Thyroid gland (tissue), 4 donors: ENCODE data around the gene FRMD4A. TPM values are rescaled to one million over a fixed set of nuclear protein-coding genes. Genes with fewer than 3 reads are reported as not detected.

ENCODE experiments used
- DNase-seq, 2 donors: peaks; one replicate each; pipeline ENCODE4 v3.0.0-alpha.2; 2019
- H3K27ac ChIP-seq, 3 donors: fragments of 200-600 bp; sonication (generic); 1 replicate in 2 of 3; 2 replicates in 1 of 3; pipeline ENCODE4 v1.5.1; 2016 to 2019; ENCODE audit warnings: mild to moderate bottlenecking in 1 of 3, moderate library complexity in 1 of 3
- H3K27me3 ChIP-seq: fragments of 200-600 bp; sonication (generic); one replicate; pipeline ENCODE4 v1.5.1; 2019
- H3K36me3 ChIP-seq, 2 donors: fragments of 200-600 bp; sonication (generic); one replicate each; pipeline ENCODE4 v1.5.1; 2016 to 2019
- H3K4me1 ChIP-seq, 2 donors: fragments of 200-600 bp; sonication (generic); one replicate each; pipeline ENCODE4 v1.5.1; 2017 to 2019
- H3K4me3 ChIP-seq, 3 donors: fragments of 200-600 bp; sonication (generic); replicated peaks in 1 of 3; 1 replicate in 2 of 3; 2 replicates in 1 of 3; pipeline ENCODE4 v1.5.1; 2016; ENCODE audit warnings: mild to moderate bottlenecking in 1 of 3
- H3K9me3 ChIP-seq: fragments of 200-600 bp; sonication (generic); one replicate; pipeline ENCODE4 v1.5.1; 2017
- CTCF ChIP-seq, 6 experiments: fragments of 200-600 bp in 3 of 6; fragments of 450-650 bp in 3 of 6; sonication (generic) in 3 of 6; IDR thresholded peaks; one replicate each; pipeline ENCODE4 v1.5.1; 2016 to 2019; ENCODE audit warnings: antibody characterized with exemption in 6 of 6, mild to moderate bottlenecking in 2 of 6, inconsistent platforms in 1 of 6, moderate library complexity in 1 of 6
- POLR2A ChIP-seq, 2 donors: fragments of 450-650 bp; IDR thresholded peaks; one replicate each; pipeline ENCODE4 v1.6.1; 2017; ENCODE audit warnings: antibody characterized with exemption in 2 of 2, mild to moderate bottlenecking in 2 of 2, moderate library complexity in 1 of 2
- WGBS, 2 donors: methylation state at CpG; one replicate each; pipeline ENCODE4 v1.1.5; 2017; 5-methylcytosine and 5-hydroxymethylcytosine counted together
- intact Hi-C: fragments of 100-400 bp; cut with DNase I; formaldehyde crosslinking; loops from one replicate; pipeline ENCODE4 v1.15.1; 2023
- total RNA-seq, 4 donors: library from RNA; depleted of rRNA; stranded (reverse); fragments of >200 nt; gene quantifications; one replicate each; pipeline ENCODE4 v1.2.3, GENCODE V29; 2016

Gene FRMD4A
- total RNA-seq, 4 donors from 2014 or later: 10.6 to 18.6 (median 16.3) TPM

GRCh38 chr10:13920465-13920864 lies 410.3 kb downstream of the FRMD4A start:
- Histone ChIP-seq H3K4me3 (no peak overlapping the region), H3K36me3 (no peaks in the 10 kb centered on the region), H3K9me3 (no peaks in the 10 kb centered on the region), H3K4me1 (peaks cover 11 to 12% of the 10 kb centered on the region in 2 donors), H3K27me3 (no peaks in the 10 kb centered on the region), H3K27ac (peak overlapping the region in 1 of 3 donors; percentile 16)
- intact Hi-C loops: no loop called here
- DNase-seq: no peak
- 29 to 31% methylated on average over 3 of the region's 3 CpGs for WGBS, 2 donors
- TF ChIP-seq CTCF (IDR thresholded peaks at IDR 0.05) (no peak), POLR2A (IDR thresholded peaks at IDR 0.05) (no peak)

- TF ChIP-seq CTCF (IDR thresholded peaks at IDR 0.05) (no peak), POLR2A (IDR thresholded peaks at IDR 0.05) (no peak)
- H3K27ac ChIP-seq: peak overlapping the region in 1 of 3 donors; percentile 16
- H3K4me1 ChIP-seq: peaks cover 11 to 12% of the 10 kb centered on the region in 2 donors
- no peak for DNase-seq
- intact Hi-C loops: no loop called here
- 48 to 55% methylated on average over 1 of the region's 1 CpG for WGBS, 2 donors
- no peak overlapping the region for H3K4me3 ChIP-seq
- H3K36me3 ChIP-seq: no peaks in the 10 kb centered on the region
- no peaks in the 10 kb centered on the region for H3K27me3 ChIP-seq
- no peaks in the 10 kb centered on the region for H3K9me3 ChIP-seq
Observed at GRCh38 chr10:13920031-13920430, 410.7 kb downstream of the FRMD4A start.

- TF ChIP-seq POLR2A (IDR thresholded peaks at IDR 0.05) (no peak), CTCF (IDR thresholded peaks at IDR 0.05) (no peak)
- DNase-seq: no peak
- H3K9me3 ChIP-seq: no peaks in the 10 kb centered on the region
- no peaks in the 10 kb centered on the region for H3K36me3 ChIP-seq
- no peaks in the 10 kb centered on the region for H3K27me3 ChIP-seq
- H3K4me1 ChIP-seq: peaks cover 19 to 22% of the 10 kb centered on the region in 2 donors
- whole genome bisulfite sequencing, 2 donors: 89 to 100% methylated on average over 2 to 3 of the region's 3 CpGs
- H3K27ac ChIP-seq: no peak overlapping the region
- H3K4me3 ChIP-seq: no peak overlapping the region
- intact Hi-C loops: no loop called here
Observed at GRCh38 chr10:13917791-13918190, 412.9 kb downstream of the FRMD4A start.

GRCh38 chr10:13916384-13916947 lies 414.3 kb downstream of the FRMD4A start:
- Histone ChIP-seq H3K36me3 (no peaks in the 10 kb centered on the region), H3K9me3 (no peaks in the 10 kb centered on the region), H3K27me3 (no peaks in the 10 kb centered on the region), H3K27ac (no peak overlapping the region), H3K4me3 (no peak overlapping the region), H3K4me1 (peaks cover 19 to 22% of the 10 kb centered on the region in 2 donors)
- 85 to 89% methylated on average over 4 of the region's 4 CpGs for WGBS, 2 donors
- no peak for DNase-seq
- intact Hi-C loops: no loop called here
- TF ChIP-seq CTCF (IDR thresholded peaks at IDR 0.05) (no peak), POLR2A (IDR thresholded peaks at IDR 0.05) (no peak)

- Histone ChIP-seq H3K27ac (no peak overlapping the region), H3K27me3 (no peaks in the 10 kb centered on the region), H3K36me3 (no peaks in the 10 kb centered on the region), H3K9me3 (no peaks in the 10 kb centered on the region), H3K4me3 (no peak overlapping the region), H3K4me1 (peaks cover 19% of the 10 kb centered on the region in 2 donors)
- no peak for DNase-seq
- intact Hi-C loops: no loop called here
- TF ChIP-seq POLR2A (IDR thresholded peaks at IDR 0.05) (no peak), CTCF (IDR thresholded peaks at IDR 0.05) (no peak)
- 95 to 96% methylated on average over 7 of the region's 7 CpGs for WGBS, 2 donors
Observed at GRCh38 chr10:13915710-13916109, 415.0 kb downstream of the FRMD4A start.
